ENCODE measurements around the gene IER5. TPM values are rescaled to one million over a fixed set of nuclear protein-coding genes. Genes with fewer than 3 reads are reported as not detected.

The IER5 gene
- total RNA-seq, 1 experiment from 2014 or later, result 47.5 TPM

DNA sequence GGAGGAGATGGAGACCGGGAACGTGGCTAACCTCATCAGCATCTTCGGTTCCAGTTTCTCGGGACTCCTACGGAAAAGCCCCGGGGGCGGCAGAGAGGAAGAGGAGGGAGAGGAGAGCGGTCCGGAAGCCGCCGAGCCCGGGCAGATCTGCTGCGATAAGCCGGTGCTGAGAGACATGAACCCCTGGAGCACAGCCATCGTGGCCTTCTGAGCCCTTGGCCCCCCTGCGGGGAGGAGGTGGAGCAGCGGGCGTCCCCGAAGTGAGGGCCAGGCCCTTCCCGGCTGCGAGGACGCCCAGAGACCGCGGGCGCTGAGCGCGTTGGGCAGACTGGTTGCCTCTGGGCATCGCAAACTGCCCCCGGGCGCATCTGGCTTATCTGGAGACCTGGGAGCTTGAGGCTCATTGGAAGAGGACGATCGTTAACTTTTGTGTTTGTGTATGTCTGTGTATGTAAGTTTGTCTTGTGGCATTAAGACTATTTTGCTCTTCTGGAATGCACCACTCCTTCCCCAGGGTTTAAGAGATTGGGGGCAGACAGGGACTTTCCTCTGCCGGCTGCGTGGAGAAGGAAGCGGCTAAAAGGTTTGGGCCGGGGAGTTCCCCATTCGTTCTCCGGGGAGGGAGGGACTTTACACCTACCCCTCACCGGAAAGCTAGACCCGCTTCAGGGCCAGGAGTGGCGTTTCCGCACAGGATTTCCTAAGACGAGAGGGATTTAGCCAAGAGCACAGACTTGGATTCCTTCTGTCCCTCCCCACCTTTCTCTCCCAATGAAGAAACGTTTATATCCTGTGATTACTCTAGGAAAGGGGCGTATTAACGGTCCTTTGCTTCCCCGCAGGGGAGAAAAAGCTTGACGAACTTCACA is 1.4 kb downstream of the IER5 start:
- TF ChIP-seq, protein P1, sequence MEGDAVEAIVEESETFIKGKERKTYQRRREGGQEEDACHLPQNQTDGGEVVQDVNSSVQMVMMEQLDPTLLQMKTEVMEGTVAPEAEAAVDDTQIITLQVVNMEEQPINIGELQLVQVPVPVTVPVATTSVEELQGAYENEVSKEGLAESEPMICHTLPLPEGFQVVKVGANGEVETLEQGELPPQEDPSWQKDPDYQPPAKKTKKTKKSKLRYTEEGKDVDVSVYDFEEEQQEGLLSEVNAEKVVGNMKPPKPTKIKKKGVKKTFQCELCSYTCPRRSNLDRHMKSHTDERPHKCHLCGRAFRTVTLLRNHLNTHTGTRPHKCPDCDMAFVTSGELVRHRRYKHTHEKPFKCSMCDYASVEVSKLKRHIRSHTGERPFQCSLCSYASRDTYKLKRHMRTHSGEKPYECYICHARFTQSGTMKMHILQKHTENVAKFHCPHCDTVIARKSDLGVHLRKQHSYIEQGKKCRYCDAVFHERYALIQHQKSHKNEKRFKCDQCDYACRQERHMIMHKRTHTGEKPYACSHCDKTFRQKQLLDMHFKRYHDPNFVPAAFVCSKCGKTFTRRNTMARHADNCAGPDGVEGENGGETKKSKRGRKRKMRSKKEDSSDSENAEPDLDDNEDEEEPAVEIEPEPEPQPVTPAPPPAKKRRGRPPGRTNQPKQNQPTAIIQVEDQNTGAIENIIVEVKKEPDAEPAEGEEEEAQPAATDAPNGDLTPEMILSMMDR (IDR thresholded peaks at IDR 0.05; ENCODE audit: unreplicated experiment), result no peak
- Mint-ChIP-seq H3K36me3 (ENCODE audit: insufficient read depth, unreplicated experiment) (peaks cover 71% of the 10 kb centered on the region), H3K4me3 (ENCODE audit: unreplicated experiment) (peak overlapping the region; percentile 100), H3K4me1 (ENCODE audit: insufficient read depth, unreplicated experiment) (peaks cover 49% of the 10 kb centered on the region), H3K9me3 (ENCODE audit: unreplicated experiment) (no peaks in the 10 kb centered on the region), H3K27ac (ENCODE audit: low read depth, unreplicated experiment) (peak overlapping the region; percentile 99), H3K27me3 (ENCODE audit: insufficient read depth, unreplicated experiment) (no peaks in the 10 kb centered on the region)
- POLR2A ChIA-PET, result interaction anchor here (0.5 to 38.3 kb wide), 23 partner anchors 10 to 593 kb away, joined by 3 to 1402 read pairs (median 8); partner anchors contain the start of genes ACBD6, MR1 and STX6
- CTCF ChIA-PET, result interaction anchor here (0.6 to 12.1 kb wide), 18 partner anchors 7 to 676 kb away, joined by 3 to 215 read pairs (median 4); no protein-coding TSS in a partner anchor
- peak; percentile 97 for DNase-seq (ENCODE audit: unreplicated experiment)
- TSS peak; percentile 24 for BruUV-seq (replicated peaks)
- intact Hi-C loops (cut with micrococcal nuclease), result loop anchor here (1.0 to 5.0 kb wide), 7 partner anchors 9 to 573 kb away; no protein-coding TSS in a partner anchor

DNA sequence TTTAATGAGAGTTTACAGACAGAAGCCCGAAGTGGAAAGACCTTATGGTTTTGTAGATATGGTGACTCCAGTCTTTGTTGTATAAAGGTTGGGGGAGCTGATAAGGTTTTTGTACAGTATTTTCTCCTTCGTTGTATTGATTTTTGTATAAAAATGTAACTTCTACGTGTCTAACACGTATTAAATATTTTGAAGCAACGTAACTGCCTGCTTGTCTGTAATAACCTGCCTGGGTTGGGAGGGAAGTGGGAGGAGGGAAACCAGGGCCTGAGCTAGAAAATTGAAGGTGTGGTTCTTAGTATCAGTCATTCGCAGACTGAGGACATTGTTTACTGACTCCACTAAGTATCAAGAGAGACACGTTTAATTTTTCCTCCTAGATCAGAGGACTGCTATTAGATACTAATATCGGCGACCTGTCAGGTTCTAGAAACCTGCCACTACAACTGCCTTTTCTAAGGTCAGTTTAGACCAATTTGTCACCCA is 2.2 kb downstream of the IER5 start:
- peaks cover 74% of the 10 kb centered on the region for H3K36me3 Mint-ChIP-seq (ENCODE audit: insufficient read depth, unreplicated experiment)

DNA sequence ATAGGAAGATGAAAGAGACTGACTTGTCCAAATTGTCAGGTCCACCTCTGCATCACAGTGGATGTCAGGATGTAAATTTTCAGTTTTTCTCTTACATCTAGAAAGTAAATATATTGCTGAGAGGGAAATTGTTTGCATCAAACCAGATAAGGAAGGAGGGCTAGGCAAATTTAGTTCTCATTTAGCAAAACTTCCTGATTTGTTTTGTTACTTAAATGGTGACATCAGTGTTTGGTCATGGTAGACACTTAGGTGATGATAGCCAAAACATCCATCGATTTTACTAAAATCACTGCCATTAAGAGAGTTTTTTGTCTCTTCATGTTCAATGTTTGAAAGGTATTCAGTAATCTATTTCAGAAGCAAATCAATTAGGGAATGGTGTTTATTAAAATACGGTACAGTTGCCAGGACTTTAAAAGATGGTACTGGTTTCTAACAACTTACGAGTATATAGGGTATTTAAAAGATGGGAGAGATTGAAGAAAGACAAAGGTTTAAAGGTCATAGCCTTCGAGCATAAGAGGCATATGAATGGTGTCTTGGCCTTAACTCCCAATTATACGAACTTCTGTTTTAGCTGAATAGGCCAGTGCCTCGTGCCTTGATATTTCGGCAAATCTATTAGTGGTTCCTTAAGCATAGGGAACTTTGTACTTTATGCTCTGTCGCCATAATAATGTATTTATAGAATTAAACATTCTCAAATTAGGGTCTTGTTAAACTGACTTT is 3.0 kb downstream of the IER5 start:
- no peak for DNase-seq (ENCODE audit: unreplicated experiment)
- Mint-ChIP-seq H3K27me3 (ENCODE audit: insufficient read depth, unreplicated experiment) (no peaks in the 10 kb centered on the region), H3K27ac (ENCODE audit: low read depth, unreplicated experiment) (peak overlapping the region; percentile 99), H3K4me3 (ENCODE audit: unreplicated experiment) (peak overlapping the region; percentile 100), H3K36me3 (ENCODE audit: insufficient read depth, unreplicated experiment) (peaks cover 80% of the 10 kb centered on the region), H3K4me1 (ENCODE audit: insufficient read depth, unreplicated experiment) (peaks cover 52% of the 10 kb centered on the region), H3K9me3 (ENCODE audit: unreplicated experiment) (no peaks in the 10 kb centered on the region)
- CTCF ChIA-PET, result interaction anchor here (0.6 to 12.1 kb wide), 24 partner anchors 8 to 1703 kb away, joined by 3 to 215 read pairs (median 4); no protein-coding TSS in a partner anchor
- TF ChIP-seq, protein P1 (IDR thresholded peaks at IDR 0.05; ENCODE audit: unreplicated experiment), result no peak
- POLR2A ChIA-PET, result interaction anchor here (0.6 to 38.3 kb wide), 17 partner anchors 11 to 1180 kb away, joined by 3 to 1402 read pairs (median 9); partner anchors contain the start of genes ACBD6, MR1 and STX6
- intact Hi-C loops (cut with micrococcal nuclease), result no loop called here
- no TSS peak for BruUV-seq (replicated peaks)

More for the DNA sequence above, 2.2 kb downstream of the IER5 start:
- BruUV-seq (replicated peaks), result no TSS peak
- TF ChIP-seq, protein P1 (IDR thresholded peaks at IDR 0.05; ENCODE audit: unreplicated experiment), result no peak
- H3K9me3 Mint-ChIP-seq (ENCODE audit: unreplicated experiment), result no peaks in the 10 kb centered on the region
- no peaks in the 10 kb centered on the region for H3K27me3 Mint-ChIP-seq (ENCODE audit: insufficient read depth, unreplicated experiment)
- peak; percentile 60 for DNase-seq (ENCODE audit: unreplicated experiment)
- H3K27ac Mint-ChIP-seq (ENCODE audit: low read depth, unreplicated experiment), result peak overlapping the region; percentile 99
- CTCF ChIA-PET, result interaction anchor here (0.6 to 12.1 kb wide), 22 partner anchors 8 to 335 kb away, joined by 3 to 215 read pairs (median 4); no protein-coding TSS in a partner anchor
- intact Hi-C loops (cut with micrococcal nuclease), result loop anchor here (1.0 kb wide), 6 partner anchors 9 to 335 kb away; no protein-coding TSS in a partner anchor
- peaks cover 51% of the 10 kb centered on the region for H3K4me1 Mint-ChIP-seq (ENCODE audit: insufficient read depth, unreplicated experiment)
- POLR2A ChIA-PET, result interaction anchor here (0.5 to 38.3 kb wide), 21 partner anchors 11 to 590 kb away, joined by 3 to 1402 read pairs (median 8); partner anchors contain the start of genes ACBD6, MR1 and STX6
- H3K4me3 Mint-ChIP-seq (ENCODE audit: unreplicated experiment), result peak overlapping the region; percentile 100

Data from MCF 10A (cell line).